Large intestine (tissue), 3 donors: ENCODE data around the gene CCR3. TPM values are rescaled to one million over a fixed set of nuclear protein-coding genes. Genes with fewer than 3 reads are reported as not detected.

Experiments used
- DNase-seq, 2 donors: peaks; one replicate each; pipeline versions ENCODE4 v3.0.0 to v3.0.0-alpha.2; 2013
- H3K27ac ChIP-seq: one replicate; pipeline ENCODE4 v1.5.1; 2013; ENCODE audit warnings: low read length
- H3K27me3 ChIP-seq: 2 replicates; pipeline ENCODE4 v1.6.1; 2013; ENCODE audit warnings: low read length; ENCODE audit not compliant: control insufficient read depth, insufficient read depth
- H3K36me3 ChIP-seq: 2 replicates; pipeline ENCODE4 v1.6.1; 2013; ENCODE audit warnings: low read length; ENCODE audit not compliant: control insufficient read depth, insufficient read depth
- H3K4me1 ChIP-seq: one replicate; pipeline ENCODE4 v1.6.1; 2013; ENCODE audit warnings: low read length; ENCODE audit not compliant: control insufficient read depth, insufficient read depth
- H3K4me3 ChIP-seq: one replicate; pipeline ENCODE4 v1.5.1; 2013; ENCODE audit warnings: low read length
- H3K9me3 ChIP-seq: one replicate; pipeline ENCODE4 v1.6.1; 2013; ENCODE audit warnings: mild to moderate bottlenecking, low read depth, low read length, moderate library complexity; ENCODE audit not compliant: control insufficient read depth
- WGBS: methylation state at CpG from one replicate; pipeline ENCODE4 v1.1.5; 2013; ENCODE audit warnings: low lambda C conversion rate; ENCODE audit not compliant: insufficient coverage; 5-methylcytosine and 5-hydroxymethylcytosine counted together
- polyA plus RNA-seq: library from polyadenylated mRNA; unstranded; fragments of 120-200 nt; gene quantifications from one replicate; pipeline ENCODE4 v1.2.1, GENCODE V29; 2013

The CCR3 gene
- polyA plus RNA-seq, 1 donor: 0.15 TPM

DNA sequence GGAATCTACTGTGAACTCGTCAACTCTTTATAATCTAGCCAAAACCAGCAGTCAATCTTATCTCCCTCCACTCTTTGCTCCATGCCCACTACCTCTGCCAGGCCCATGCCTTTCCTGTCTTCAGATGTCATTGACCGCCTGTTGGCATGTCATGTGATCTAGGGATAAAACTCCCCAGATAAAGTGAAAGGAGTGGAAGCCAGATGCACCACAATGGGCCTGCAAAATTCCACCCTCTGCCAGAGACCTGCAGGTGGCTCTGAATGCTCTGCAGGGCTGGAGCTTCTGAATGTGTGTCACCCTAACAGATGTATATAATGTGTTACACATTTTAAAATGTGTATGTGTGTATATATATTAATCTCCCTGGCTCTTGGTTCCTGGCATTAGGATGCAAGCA lies 2.3 kb upstream of the CCR3 start:
- Histone ChIP-seq H3K4me1 (no peaks in the 10 kb centered on the region), H3K27me3 (peaks cover 2% of the 10 kb centered on the region), H3K9me3 (no peaks in the 10 kb centered on the region), H3K27ac (no peak overlapping the region), H3K4me3 (no peak overlapping the region), H3K36me3 (no peaks in the 10 kb centered on the region)
- DNase-seq: no peak
- 57% methylated on average over 1 of the region's 2 CpGs for WGBS

DNA sequence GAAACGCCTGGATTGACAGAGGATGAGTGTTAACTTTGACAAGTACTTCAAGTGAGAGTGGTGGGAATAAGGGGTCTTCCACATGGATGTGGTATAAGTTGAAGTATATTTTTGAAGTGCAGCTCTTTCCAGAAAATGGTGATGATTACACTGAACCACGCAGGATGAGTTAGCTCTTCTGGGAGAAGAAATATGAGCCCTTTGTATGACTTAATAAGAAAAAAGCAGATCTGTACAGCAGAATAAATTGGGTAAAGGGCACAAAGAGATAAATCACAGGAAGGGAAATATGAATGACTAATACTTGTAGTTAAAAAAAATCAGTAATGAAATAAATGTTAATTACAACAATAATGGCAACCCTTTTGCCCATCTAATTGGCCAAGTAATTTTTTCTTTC lies 1.3 kb downstream of the CCR3 start:
- Histone ChIP-seq H3K9me3 (no peaks in the 10 kb centered on the region), H3K36me3 (no peaks in the 10 kb centered on the region), H3K27ac (no peak overlapping the region), H3K4me1 (no peaks in the 10 kb centered on the region), H3K4me3 (no peak overlapping the region), H3K27me3 (peaks cover 2% of the 10 kb centered on the region)
- WGBS: 100% methylated on average over 1 of the region's 2 CpGs
- no peak for DNase-seq

DNA sequence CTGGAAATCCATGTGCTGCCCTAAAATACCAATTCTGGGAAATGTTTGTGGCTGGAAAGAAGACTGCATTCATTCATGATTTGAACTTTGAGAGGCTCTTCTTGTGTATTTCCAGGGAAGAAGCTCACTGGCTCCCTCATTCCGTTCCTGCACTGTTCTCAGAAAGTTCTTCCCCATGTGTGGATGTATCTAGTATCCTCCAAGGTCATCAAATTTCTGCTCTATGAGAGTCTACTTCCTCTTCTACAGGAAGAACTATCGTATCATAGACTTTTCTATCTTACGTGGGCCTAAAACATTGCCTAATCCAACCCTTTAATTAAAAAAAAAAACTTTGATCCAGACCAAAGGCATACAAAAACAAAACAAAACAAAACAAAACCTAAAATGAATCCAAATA lies 2.9 kb downstream of the CCR3 start:
- WGBS: no CpG with 5 or more reads among the region's 3 CpGs
- H3K4me1 ChIP-seq: no peaks in the 10 kb centered on the region
- no peak overlapping the region for H3K27ac ChIP-seq
- H3K27me3 ChIP-seq: peaks cover 2% of the 10 kb centered on the region
- no peaks in the 10 kb centered on the region for H3K36me3 ChIP-seq
- no peaks in the 10 kb centered on the region for H3K9me3 ChIP-seq
- H3K4me3 ChIP-seq: no peak overlapping the region
- DNase-seq: no peak

DNA sequence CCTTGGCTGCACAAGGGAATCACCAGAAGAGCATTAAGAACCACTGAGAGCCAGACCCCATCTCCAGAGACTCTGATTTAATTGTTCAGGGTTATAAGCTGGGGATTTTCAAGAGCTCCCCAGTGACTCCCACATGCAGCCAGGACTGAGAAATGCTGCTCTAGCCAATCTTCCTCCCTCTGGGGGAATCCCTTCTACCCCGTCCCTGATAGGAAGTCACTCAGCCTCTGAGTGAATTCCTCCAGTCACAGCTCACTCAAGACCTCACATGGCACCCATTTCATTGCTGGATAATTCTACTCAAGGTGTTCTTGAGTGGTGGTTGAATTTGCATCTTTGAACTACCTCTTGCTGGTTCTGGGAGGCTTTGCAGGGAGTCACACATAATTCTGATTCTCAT lies 10.7 kb downstream of the CCR3 start:
- WGBS: no CpG with 5 or more reads among the region's 1 CpG
- Histone ChIP-seq H3K9me3 (no peaks in the 10 kb centered on the region), H3K36me3 (no peaks in the 10 kb centered on the region), H3K4me1 (no peaks in the 10 kb centered on the region), H3K27ac (no peak overlapping the region), H3K27me3 (no peaks in the 10 kb centered on the region), H3K4me3 (no peak overlapping the region)
- no peak for DNase-seq

DNA sequence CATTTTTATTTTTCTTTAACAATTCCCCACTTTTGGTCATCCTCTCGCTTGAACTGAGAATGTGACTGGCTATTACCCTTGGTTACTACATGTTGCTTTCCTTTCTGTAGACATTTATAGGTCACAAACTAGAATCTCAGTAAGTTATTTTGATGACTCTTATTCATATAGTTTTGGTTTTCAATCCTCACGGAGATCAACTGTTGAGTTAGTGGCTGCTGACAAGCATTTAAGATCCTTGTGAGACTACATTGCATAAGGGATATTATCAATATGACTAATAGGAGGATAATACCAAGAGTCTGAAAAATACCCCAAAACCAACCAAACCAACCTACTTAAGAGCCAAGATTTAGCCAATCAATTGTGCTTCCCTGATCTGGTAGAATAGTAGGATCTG lies 16.3 kb downstream of the CCR3 start:
- Histone ChIP-seq H3K27ac (no peak overlapping the region), H3K36me3 (no peaks in the 10 kb centered on the region), H3K9me3 (peaks cover 3% of the 10 kb centered on the region), H3K4me1 (no peaks in the 10 kb centered on the region), H3K4me3 (no peak overlapping the region), H3K27me3 (no peaks in the 10 kb centered on the region)
- DNase-seq: no peak
- WGBS: 70% methylated on average over 2 of the region's 2 CpGs

DNA sequence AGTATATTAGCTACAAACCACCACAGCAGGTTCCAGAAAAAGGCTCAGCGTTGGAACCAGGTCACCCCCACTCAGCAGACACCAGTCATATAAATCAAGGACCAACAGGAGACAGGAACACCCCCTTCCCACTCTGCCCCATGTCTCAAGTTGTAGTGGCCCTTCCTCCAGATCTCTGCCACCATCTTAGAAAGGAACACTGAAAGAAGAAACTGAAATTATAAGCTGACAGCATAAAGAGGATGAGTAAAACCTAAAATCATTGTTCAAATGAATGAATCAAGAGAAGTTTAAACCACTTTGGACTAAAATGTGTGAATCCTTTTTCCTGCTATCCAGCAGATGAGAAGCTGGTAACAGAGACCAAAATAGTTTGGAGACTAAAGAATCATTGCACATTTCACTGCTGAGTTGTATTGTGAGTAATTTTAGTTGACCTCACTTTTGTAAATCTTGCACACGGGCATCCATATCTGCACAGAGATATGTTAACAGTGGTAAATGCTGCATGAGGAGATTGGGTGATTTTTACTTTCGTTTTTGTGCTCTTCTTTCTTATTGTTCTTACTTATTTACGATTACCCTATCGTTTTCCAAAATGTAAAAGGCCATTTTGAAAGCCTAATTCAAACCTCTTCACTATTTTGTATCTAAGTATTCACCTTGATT lies 19.8 kb downstream of the CCR3 start:
- DNase-seq: no peak
- Histone ChIP-seq H3K27ac (no peak overlapping the region), H3K4me3 (no peak overlapping the region), H3K4me1 (no peaks in the 10 kb centered on the region), H3K9me3 (peaks cover 3% of the 10 kb centered on the region), H3K27me3 (peaks cover 2% of the 10 kb centered on the region), H3K36me3 (no peaks in the 10 kb centered on the region)
- 63% methylated on average over 4 of the region's 5 CpGs for WGBS

DNA sequence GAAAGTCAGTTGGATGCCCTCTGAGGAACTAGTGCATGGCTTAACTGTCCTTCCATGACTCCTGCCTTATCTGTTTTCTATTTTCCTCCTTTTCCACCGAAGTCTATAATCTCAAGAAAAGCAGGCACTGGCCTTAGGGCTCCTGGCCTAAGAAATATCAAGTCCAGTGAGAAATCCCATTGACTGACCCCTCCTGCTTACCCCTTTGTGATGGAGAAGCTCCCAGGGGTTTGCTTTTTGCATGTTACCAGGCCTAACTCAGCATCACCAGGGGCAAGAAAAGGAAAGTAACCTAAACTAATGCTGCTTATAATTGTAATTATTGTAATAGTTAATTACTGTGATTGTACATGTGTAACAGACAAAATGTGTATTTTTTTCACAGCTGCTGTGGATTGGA lies 21.7 kb downstream of the CCR3 start:
- Histone ChIP-seq H3K27ac (no peak overlapping the region), H3K36me3 (no peaks in the 10 kb centered on the region), H3K4me1 (no peaks in the 10 kb centered on the region), H3K9me3 (peaks cover 3% of the 10 kb centered on the region), H3K27me3 (peaks cover 4% of the 10 kb centered on the region), H3K4me3 (no peak overlapping the region)
- 63% methylated on average over 1 of the region's 1 CpG for WGBS
- no peak for DNase-seq

DNA sequence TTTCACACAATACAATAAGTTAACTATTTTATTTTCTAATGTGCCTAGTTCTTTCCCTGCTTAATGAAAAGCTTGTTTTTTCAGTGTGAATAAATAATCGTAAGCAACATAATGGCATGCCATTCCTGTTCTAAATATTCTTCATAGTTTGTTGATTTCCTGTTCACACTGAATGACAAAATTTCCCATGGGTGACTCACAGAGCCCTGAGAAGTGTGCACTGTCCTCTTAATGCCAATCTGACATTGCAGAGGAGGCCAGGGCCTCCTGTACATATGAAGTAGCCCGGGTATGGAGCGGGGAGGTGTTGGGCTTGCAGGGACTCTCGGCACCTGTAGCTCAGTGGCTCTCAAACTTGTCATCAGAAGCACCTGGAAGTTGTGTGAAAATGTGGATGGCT lies 24.3 kb downstream of the CCR3 start:
- H3K27ac ChIP-seq: no peak overlapping the region
- H3K4me3 ChIP-seq: no peak overlapping the region
- DNase-seq: no peak
- H3K9me3 ChIP-seq: no peaks in the 10 kb centered on the region
- no peaks in the 10 kb centered on the region for H3K36me3 ChIP-seq
- H3K4me1 ChIP-seq: no peaks in the 10 kb centered on the region
- 100% methylated on average over 1 of the region's 4 CpGs for WGBS
- H3K27me3 ChIP-seq: peaks cover 4% of the 10 kb centered on the region

DNA sequence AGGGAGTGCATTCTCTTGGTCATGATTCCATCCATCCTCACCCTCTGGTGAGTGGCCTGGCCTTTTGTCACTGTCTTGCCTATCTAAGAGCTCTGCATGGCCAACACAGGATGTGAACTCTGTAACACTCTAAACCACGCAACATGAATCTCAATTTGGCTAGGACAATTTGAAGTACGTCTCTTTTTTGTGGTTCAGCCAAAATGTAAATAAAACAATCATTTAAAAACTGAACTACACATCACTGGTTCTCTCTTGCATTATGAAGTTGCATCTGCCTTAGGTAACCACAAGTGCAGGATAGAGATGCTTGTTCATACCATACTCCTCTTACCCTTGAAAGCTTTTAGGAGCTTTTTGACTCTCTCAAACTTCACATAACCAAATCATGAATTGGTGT lies 27.3 kb downstream of the CCR3 start:
- H3K27me3 ChIP-seq: peaks cover 6% of the 10 kb centered on the region
- no peaks in the 10 kb centered on the region for H3K36me3 ChIP-seq
- H3K4me1 ChIP-seq: no peaks in the 10 kb centered on the region
- no peak overlapping the region for H3K4me3 ChIP-seq
- H3K27ac ChIP-seq: no peak overlapping the region
- no peaks in the 10 kb centered on the region for H3K9me3 ChIP-seq
- WGBS: no CpG with 5 or more reads among the region's 2 CpGs
- DNase-seq: peak in 1 of 2 donors; percentile 3

DNA sequence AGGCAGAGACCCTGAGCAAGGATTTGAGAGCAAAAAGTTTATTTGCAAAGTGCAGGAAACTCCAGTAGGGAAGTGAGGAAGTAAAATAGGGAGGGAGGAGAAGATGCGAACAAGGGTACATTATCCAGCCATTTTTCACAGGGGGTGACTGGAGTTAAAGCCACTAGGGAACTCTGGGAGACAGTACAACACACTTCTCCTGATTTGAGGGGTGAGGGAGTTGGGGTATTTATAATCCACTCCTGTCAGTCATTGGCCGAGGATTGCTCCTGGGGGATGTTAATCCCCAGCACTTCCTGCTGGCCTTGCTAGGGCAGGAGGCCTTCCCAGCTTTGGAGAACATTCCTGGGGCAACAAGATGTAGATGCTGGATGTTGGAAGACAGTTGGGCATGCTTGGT lies 28.2 kb downstream of the CCR3 start:
- Histone ChIP-seq H3K4me1 (no peaks in the 10 kb centered on the region), H3K4me3 (no peak overlapping the region), H3K27me3 (peaks cover 6% of the 10 kb centered on the region), H3K36me3 (no peaks in the 10 kb centered on the region), H3K27ac (no peak overlapping the region), H3K9me3 (no peaks in the 10 kb centered on the region)
- DNase-seq: no peak
- WGBS: no CpG with 5 or more reads among the region's 2 CpGs

DNA sequence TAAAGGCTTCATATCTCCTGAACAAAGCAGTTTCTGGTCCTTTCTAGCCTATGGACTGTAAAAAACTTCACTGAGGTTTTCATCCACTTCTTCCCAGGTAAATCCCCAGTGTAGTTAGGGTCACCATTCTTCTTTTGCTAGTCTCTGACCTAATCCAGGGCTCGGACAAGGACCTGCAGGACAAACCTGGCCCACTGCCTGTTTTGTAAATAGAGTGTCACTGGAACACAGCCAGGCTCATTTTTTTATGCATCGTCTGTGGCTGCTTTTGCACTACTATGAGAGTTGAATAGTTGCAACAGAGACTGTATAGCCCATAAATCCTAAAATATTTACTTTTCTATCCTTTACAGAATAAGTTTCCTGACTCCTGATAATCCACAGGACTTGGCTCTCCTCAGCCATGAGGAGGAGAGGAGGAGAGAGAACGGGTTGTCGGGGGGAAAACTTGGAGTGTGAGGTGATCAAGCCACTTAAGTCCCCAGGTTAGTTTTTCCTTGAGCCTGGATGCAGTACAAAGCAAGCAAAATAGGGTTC lies 29.0 kb downstream of the CCR3 start:
- H3K4me1 ChIP-seq: no peaks in the 10 kb centered on the region
- H3K27ac ChIP-seq: no peak overlapping the region
- H3K4me3 ChIP-seq: no peak overlapping the region
- DNase-seq: no peak
- H3K9me3 ChIP-seq: no peaks in the 10 kb centered on the region
- WGBS: no CpG with 5 or more reads among the region's 4 CpGs
- H3K36me3 ChIP-seq: no peaks in the 10 kb centered on the region
- H3K27me3 ChIP-seq: peaks cover 4% of the 10 kb centered on the region
